Mucosa of stomach (tissue), 1 donor: Measurements from ENCODE around the gene COL15A1.

Experiments
- H3K27me3 ChIP-seq: one replicate; pipeline ENCODE4 v1.7.0; 2013; ENCODE audit warnings: mild to moderate bottlenecking, low read length; ENCODE audit not compliant: control insufficient read depth, insufficient read depth
- H3K36me3 ChIP-seq: one replicate; pipeline ENCODE4 v1.7.0; 2013; ENCODE audit warnings: low read length; ENCODE audit not compliant: control insufficient read depth, insufficient read depth
- H3K4me1 ChIP-seq: one replicate; pipeline ENCODE4 v1.7.0; 2013; ENCODE audit warnings: mild to moderate bottlenecking, low read length; ENCODE audit not compliant: control insufficient read depth, insufficient read depth
- H3K4me3 ChIP-seq: one replicate; pipeline ENCODE4 v1.7.0; 2013; ENCODE audit warnings: low read length
- H3K9ac ChIP-seq: one replicate; pipeline ENCODE4 v1.7.0; 2013; ENCODE audit warnings: mild to moderate bottlenecking, low read length, moderate library complexity
- H3K9me3 ChIP-seq: one replicate; pipeline ENCODE4 v1.7.0; 2013; ENCODE audit warnings: mild to moderate bottlenecking, low read length, moderate library complexity; ENCODE audit not compliant: control insufficient read depth
- donor health status: Pancreatic carcinoma.

COL15A1 gene

DNA sequence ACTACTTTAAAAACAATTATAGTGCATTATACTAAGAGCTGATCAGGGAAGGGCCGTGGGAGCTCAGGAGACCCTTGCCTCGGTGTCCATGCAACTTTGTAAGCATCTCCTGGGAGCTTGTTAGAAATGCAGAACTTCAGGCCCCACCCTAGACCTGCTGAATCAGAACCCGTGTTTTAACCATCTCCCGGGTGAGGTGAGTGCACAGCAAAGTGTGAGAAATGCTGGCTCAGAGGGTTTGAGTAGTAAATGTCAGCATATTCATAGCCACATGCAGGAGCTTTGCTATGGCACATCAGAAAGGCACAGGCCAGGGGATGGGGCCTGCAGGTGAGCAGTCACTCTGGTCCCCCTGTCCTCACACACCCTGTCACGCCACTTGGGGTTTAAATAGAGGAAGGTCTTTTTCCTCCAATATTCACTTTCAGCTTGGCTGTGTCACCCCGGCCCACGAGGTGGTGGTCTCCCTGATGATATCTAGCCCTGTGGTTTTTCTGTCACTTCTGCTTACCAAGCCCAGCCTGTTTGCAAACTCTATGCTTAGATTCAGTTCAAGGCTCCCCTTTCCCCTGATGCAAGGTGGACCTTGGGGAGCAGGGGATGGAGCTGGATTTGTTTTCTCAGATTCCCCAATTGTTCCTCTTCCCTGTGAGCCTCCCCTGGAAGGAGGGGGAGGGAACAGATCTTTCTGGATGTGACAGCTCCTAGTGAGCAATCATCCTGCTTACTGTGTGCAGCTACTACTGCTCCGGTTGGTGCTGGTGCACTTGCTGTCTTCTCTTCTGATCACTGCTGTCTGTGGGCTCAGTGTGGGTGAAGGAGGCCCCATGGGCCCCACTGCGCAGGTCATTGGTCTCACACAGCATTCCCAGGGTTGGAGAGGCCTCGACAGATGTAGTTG is 109.4 kb downstream of the COL15A1 start:
- H3K4me3 ChIP-seq, result no peak overlapping the region
- H3K36me3 ChIP-seq, result no peaks in the 10 kb centered on the region
- no peaks in the 10 kb centered on the region for H3K9me3 ChIP-seq
- H3K4me1 ChIP-seq, result no peaks in the 10 kb centered on the region
- H3K27me3 ChIP-seq, result no peaks in the 10 kb centered on the region
- H3K9ac ChIP-seq, result no peak overlapping the region

DNA sequence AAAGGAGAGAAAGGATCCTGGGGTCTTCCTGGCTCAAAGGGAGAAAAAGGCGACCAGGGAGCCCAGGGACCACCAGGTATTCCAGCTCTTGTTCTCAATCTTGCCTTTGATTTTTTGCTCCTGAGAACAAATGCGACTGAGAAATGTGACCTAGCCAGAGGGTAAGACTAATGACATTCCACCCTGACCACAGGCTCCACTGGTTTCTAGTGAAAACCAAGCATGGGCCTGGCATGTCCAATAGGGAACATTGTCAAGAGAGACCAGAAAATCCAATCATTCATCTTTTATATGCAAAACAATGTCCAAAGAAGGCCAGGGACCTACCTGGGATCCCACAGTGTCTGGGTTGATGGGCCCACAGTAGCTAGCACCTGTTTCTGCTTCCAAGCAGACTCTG is 110.9 kb downstream of the COL15A1 start:
- H3K4me3 ChIP-seq, result no peak overlapping the region
- no peaks in the 10 kb centered on the region for H3K27me3 ChIP-seq
- H3K9ac ChIP-seq, result no peak overlapping the region
- H3K9me3 ChIP-seq, result no peaks in the 10 kb centered on the region
- no peaks in the 10 kb centered on the region for H3K36me3 ChIP-seq
- H3K4me1 ChIP-seq, result no peaks in the 10 kb centered on the region

DNA sequence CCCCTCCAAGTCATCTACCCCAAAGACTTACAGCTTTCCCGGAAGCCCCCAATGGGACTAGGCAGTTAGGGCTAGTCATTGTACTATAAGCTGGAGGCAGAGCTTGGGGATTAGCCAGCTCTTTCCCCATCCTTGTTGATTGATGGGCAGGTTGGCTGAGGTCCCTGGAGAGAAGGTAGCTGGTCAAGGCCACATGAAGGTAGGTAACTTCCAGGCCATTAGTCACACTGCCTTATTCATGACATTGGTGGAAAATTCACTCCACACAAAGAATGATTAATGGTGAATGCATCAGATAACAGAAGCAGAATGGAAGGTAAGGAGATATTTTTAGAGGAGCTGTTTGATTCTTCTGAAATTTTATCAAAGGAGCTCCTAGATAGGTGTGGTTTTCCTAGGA is 111.7 kb downstream of the COL15A1 start:
- H3K36me3 ChIP-seq, result no peaks in the 10 kb centered on the region
- no peaks in the 10 kb centered on the region for H3K27me3 ChIP-seq
- H3K4me1 ChIP-seq, result no peaks in the 10 kb centered on the region
- no peak overlapping the region for H3K9ac ChIP-seq
- no peaks in the 10 kb centered on the region for H3K9me3 ChIP-seq
- no peak overlapping the region for H3K4me3 ChIP-seq

DNA sequence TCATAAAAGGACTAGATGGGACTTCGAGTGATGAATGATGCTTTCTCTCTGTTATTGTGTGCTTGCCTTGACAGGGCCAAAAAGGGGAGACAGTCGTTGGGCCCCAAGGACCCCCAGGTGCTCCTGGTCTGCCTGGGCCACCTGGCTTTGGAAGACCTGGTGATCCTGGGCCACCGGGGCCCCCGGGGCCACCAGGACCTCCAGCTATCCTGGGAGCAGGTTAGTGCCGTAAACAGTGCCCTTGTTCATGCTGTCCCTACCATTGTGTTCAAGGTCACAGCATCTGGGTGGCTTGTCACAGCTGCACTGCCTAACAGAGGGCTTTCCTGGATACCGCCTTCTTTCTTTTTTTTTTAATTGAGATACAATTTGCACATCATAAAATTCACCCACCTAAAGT is 112.5 kb downstream of the COL15A1 start:
- H3K27me3 ChIP-seq, result no peaks in the 10 kb centered on the region
- no peaks in the 10 kb centered on the region for H3K9me3 ChIP-seq
- H3K4me1 ChIP-seq, result no peaks in the 10 kb centered on the region
- no peaks in the 10 kb centered on the region for H3K36me3 ChIP-seq
- no peak overlapping the region for H3K9ac ChIP-seq
- H3K4me3 ChIP-seq, result no peak overlapping the region

GRCh38 chr9:99056886-99057664 is 113.4 kb downstream of the COL15A1 start:
- Histone ChIP-seq H3K27me3 (no peaks in the 10 kb centered on the region), H3K9ac (no peak overlapping the region), H3K4me1 (no peaks in the 10 kb centered on the region), H3K9me3 (no peaks in the 10 kb centered on the region), H3K4me3 (no peak overlapping the region), H3K36me3 (no peaks in the 10 kb centered on the region)

DNA sequence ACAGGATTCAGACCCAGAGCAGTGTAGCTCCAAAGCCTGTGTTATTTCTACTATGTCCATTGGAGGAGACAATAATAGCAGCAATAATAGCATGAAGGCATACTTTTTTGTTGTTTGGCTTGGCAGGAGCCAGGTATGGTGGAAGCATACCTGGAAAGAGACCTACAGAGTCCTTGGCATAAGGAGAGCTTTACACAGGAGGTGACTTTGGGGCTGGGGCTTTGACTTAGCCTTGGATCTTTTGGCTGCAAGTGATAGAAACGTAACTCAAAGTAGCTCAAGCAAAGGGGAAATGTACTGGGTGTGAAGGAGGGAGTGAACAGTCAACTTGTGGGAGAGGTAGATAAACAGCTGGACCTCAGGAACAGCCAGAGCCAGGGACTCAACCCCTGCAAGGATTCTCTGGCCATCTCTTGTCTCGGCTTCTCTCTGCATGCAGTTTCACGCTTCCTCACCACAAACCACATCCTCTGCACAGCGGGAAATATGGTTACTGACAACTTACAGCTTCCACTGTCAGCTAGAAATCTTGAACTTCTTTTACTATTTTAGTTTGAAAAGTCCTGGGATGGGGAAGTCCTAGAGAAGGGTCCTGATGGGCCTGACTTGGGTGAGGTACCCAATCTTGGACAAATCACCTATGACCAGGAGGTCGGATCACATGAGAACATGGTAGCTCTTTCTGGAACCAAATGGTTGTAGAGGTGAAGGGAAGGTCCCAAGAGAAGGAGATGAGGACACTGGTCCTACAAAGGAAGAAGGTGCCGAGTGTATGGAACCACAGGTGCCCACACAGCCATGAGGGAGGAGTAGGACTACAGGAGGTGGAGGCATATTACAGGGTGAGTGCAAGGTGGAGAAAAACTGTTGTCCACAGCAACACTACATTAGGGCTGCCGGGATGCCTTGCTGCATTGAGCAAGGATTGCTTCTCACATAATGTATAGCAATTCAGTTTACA is 114.2 kb downstream of the COL15A1 start:
- no peak overlapping the region for H3K9ac ChIP-seq
- H3K36me3 ChIP-seq, result no peaks in the 10 kb centered on the region
- H3K27me3 ChIP-seq, result no peaks in the 10 kb centered on the region
- no peak overlapping the region for H3K4me3 ChIP-seq
- no peaks in the 10 kb centered on the region for H3K9me3 ChIP-seq
- no peaks in the 10 kb centered on the region for H3K4me1 ChIP-seq

DNA sequence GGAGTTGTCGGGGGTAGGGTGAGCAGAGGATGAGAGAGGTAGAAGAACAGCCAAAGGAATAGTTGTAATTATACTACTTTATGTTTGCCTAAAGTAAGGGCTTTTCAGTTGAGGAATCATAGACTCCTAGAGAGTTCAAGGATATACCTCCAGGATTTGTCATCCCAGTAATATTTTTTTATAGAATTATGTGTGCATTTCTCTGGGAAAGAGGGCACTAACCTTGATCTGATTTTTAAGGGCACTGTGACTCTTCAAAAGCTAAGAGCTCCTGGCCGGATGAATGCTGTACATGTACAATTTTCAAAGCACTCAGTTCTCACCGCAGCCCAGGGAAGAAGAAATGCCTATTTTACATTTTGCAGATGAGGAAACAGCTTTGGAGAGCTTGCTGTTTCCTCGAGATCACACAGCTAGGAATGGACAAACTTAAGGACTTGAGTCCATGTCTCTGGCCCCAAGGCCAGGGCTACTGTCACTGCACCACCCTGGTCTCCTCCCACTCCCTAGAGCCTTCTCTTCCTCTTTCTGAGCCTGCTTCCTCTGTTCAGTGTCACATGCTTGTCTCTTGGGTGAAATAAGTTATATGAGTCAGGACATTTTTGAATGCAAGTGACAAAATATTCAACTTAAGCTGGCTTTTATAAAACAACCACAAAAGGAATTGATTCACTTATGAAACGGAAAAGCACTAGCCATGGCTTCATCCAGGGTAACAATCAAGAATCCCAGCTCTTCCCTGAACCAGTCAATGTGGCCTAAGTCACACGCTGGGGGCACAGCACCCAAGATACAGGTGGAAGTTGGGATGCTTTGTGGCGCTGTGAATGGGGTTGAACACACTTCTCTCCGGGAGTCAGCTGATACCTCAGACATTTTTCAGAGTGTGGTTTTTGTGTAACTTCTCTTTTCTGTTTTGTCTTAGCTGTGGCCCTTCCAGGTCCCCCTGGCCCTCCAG is 115.5 kb downstream of the COL15A1 start:
- no peaks in the 10 kb centered on the region for H3K36me3 ChIP-seq
- H3K9me3 ChIP-seq, result no peaks in the 10 kb centered on the region
- H3K4me3 ChIP-seq, result no peak overlapping the region
- H3K4me1 ChIP-seq, result no peaks in the 10 kb centered on the region
- no peaks in the 10 kb centered on the region for H3K27me3 ChIP-seq
- no peak overlapping the region for H3K9ac ChIP-seq

DNA sequence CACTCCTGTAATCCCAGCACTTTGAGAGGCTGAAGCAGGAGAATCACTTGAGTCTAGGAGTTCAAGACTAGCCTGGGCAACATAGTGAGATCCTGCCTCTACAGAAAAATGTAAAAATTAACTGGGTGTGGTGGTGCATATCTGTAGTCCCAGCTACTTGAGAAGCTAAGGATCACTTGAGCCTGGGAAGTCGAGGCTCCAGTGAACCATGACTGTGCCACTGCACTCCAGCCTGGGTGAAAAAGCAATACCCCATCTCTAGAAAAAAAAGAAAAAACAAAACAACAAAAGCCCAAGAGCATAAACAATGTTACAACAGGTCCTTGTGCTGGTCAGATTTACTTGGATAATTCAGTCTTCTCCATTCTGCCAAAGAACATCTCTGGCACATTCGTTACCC is 116.9 kb downstream of the COL15A1 start:
- no peak overlapping the region for H3K9ac ChIP-seq
- H3K9me3 ChIP-seq, result no peaks in the 10 kb centered on the region
- H3K4me3 ChIP-seq, result no peak overlapping the region
- no peaks in the 10 kb centered on the region for H3K36me3 ChIP-seq
- no peaks in the 10 kb centered on the region for H3K27me3 ChIP-seq
- H3K4me1 ChIP-seq, result no peaks in the 10 kb centered on the region

DNA sequence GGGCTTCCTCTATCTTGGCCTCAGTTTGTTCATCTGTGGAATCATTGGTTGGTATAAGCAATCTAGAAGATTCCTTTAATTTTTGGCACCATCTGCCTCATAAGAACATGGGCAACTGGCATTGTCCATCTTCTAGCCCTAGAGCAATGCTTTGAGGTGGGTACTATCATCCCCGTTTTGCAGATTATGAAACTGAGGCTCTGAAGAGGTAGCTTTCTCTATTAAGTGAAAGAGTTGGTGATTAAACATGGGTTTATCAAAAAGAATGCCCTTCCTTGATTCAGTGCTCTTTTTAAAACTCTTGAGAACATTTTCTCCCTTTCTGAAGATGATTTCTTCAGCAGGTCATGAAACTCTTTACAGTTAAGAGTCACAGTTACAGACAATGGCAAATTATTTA is 118.8 kb downstream of the COL15A1 start:
- Histone ChIP-seq H3K4me1 (no peaks in the 10 kb centered on the region), H3K27me3 (no peaks in the 10 kb centered on the region), H3K4me3 (no peak overlapping the region), H3K9me3 (no peaks in the 10 kb centered on the region), H3K9ac (no peak overlapping the region), H3K36me3 (no peaks in the 10 kb centered on the region)

- H3K36me3 ChIP-seq, result no peaks in the 10 kb centered on the region
- H3K4me1 ChIP-seq, result no peaks in the 10 kb centered on the region
- H3K9ac ChIP-seq, result no peak overlapping the region
- no peaks in the 10 kb centered on the region for H3K27me3 ChIP-seq
- no peak overlapping the region for H3K4me3 ChIP-seq
- no peaks in the 10 kb centered on the region for H3K9me3 ChIP-seq
These were observed 119.8 kb downstream of the COL15A1 start for GRCh38 chr9:99063522-99063921.

DNA sequence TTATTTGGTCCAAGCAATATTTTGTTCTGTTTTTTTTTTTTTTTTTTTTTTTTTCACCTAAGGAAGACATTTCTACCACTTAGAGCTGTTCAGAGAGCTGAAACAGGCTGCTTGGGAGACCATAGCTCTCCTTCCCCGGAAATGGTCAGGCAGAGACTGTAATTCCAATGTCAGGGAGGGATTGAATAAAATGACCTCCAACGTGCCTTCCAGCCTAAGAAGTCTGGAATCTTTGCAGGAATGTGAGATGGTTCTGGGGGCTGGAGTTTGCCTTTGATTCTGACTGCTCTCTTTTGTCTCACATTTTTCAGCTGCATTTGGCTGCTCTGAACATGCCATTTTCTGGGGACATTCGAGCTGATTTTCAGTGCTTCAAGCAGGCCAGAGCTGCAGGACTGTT is 122.9 kb downstream of the COL15A1 start:
- no peaks in the 10 kb centered on the region for H3K9me3 ChIP-seq
- H3K9ac ChIP-seq, result no peak overlapping the region

More for the DNA sequence above, 122.9 kb downstream of the COL15A1 start:
- Histone ChIP-seq H3K36me3 (no peaks in the 10 kb centered on the region), H3K27me3 (no peaks in the 10 kb centered on the region), H3K4me1 (no peaks in the 10 kb centered on the region), H3K4me3 (no peak overlapping the region)
